Left forelimb (tissue), 1 donor: ENCODE results near the gene RCOR3.
"Not testable (repeated sequence)": the region's sequence is repeated elsewhere in the genome, so short reads cannot be mapped to it uniquely, and the experiment has no call there.

ENCODE experiments used
- DNase-seq: peaks from one replicate; pipeline ENCODE4 v3.0.0-alpha.2; 2018; ENCODE audit warnings: low spot score

RCOR3 gene

GRCh38 chr1:211260141-211261107 is 1.3 kb downstream of the RCOR3 start:
- DNase-seq, result peak; percentile 86

GRCh38 chr1:211261229-211261628 is 2.1 kb downstream of the RCOR3 start:
- DNase-seq, result no peak

- not testable (repeated sequence) for DNase-seq
These were observed 3.9 kb downstream of the RCOR3 start for GRCh38 chr1:211263022-211263421.

GRCh38 chr1:211267204-211267857 is 8.2 kb downstream of the RCOR3 start:
- no peak for DNase-seq

- DNase-seq, result no peak
These were observed 20.2 kb downstream of the RCOR3 start for GRCh38 chr1:211279340-211279739.

GRCh38 chr1:211280910-211281309 is 21.7 kb downstream of the RCOR3 start:
- DNase-seq, result no peak

- no peak for DNase-seq
These were observed 22.3 kb downstream of the RCOR3 start for GRCh38 chr1:211281320-211282022.

- no peak for DNase-seq
These were observed 22.8 kb downstream of the RCOR3 start for GRCh38 chr1:211282023-211282373.

GRCh38 chr1:211285196-211285595 is 26.0 kb downstream of the RCOR3 start:
- DNase-seq, result no peak

GRCh38 chr1:211287218-211287617 is 28.1 kb downstream of the RCOR3 start:
- DNase-seq, result no peak

GRCh38 chr1:211292411-211292810 is 33.2 kb downstream of the RCOR3 start:
- no peak for DNase-seq

GRCh38 chr1:211296396-211296795 is 37.2 kb downstream of the RCOR3 start:
- no peak for DNase-seq

- no peak for DNase-seq
These were observed 45.9 kb downstream of the RCOR3 start for GRCh38 chr1:211305044-211305443.

GRCh38 chr1:211309617-211310016 is 50.5 kb downstream of the RCOR3 start:
- no peak for DNase-seq

- no peak for DNase-seq
These were observed 54.2 kb downstream of the RCOR3 start for GRCh38 chr1:211313392-211313791.

- no peak for DNase-seq
These were observed 59.6 kb downstream of the RCOR3 start for GRCh38 chr1:211318576-211319280.

- DNase-seq, result no peak
These were observed 60.7 kb downstream of the RCOR3 start for GRCh38 chr1:211319892-211320291.

- DNase-seq, result no peak
These were observed 61.8 kb downstream of the RCOR3 start for GRCh38 chr1:211320980-211321379.

GRCh38 chr1:211321646-211322045 is 62.5 kb downstream of the RCOR3 start:
- not testable (repeated sequence) for DNase-seq

GRCh38 chr1:211323156-211324063 is 64.2 kb downstream of the RCOR3 start:
- DNase-seq, result no peak
